Activated naive CD8-positive, alpha-beta T cell (primary cell): Measurements from ENCODE around the gene EIF2B4.
"Not testable (repeated sequence)": the region's sequence is repeated elsewhere in the genome, so short reads cannot be mapped to it uniquely, and the experiment has no call there.

Source experiments
- H3K27ac Mint-ChIP-seq: one replicate; pipeline ENCODE4 v1.8.0; 2021; ENCODE audit warnings: mixed read lengths
- H3K27me3 Mint-ChIP-seq: one replicate; pipeline ENCODE4 v1.8.0; 2021; ENCODE audit warnings: mixed read lengths
- H3K36me3 Mint-ChIP-seq: one replicate; pipeline ENCODE4 v1.8.0; 2021; ENCODE audit warnings: mixed read lengths
- H3K4me1 Mint-ChIP-seq: one replicate; pipeline ENCODE4 v1.8.0; 2021; ENCODE audit warnings: low read depth, mixed read lengths
- H3K4me3 Mint-ChIP-seq: one replicate; pipeline ENCODE4 v1.8.0; 2021; ENCODE audit warnings: mild to moderate bottlenecking, mixed read lengths
- H3K9me3 Mint-ChIP-seq: one replicate; pipeline ENCODE4 v1.8.0; 2021; ENCODE audit warnings: low read depth, mixed read lengths

Gene EIF2B4

GRCh38 chr2:27369471-27370025 is 590 bp downstream of the EIF2B4 start:
- no peaks in the 10 kb centered on the region for H3K9me3 Mint-ChIP-seq
- H3K4me3 Mint-ChIP-seq: peak overlapping the region; percentile 100
- peaks cover 36% of the 10 kb centered on the region for H3K4me1 Mint-ChIP-seq
- H3K27me3 Mint-ChIP-seq: no peaks in the 10 kb centered on the region
- H3K27ac Mint-ChIP-seq: peak overlapping the region; percentile 88
- peaks cover 17% of the 10 kb centered on the region for H3K36me3 Mint-ChIP-seq

GRCh38 chr2:27363933-27364332 is 6.2 kb downstream of the EIF2B4 start:
- H3K9me3 Mint-ChIP-seq: no peaks in the 10 kb centered on the region
- H3K36me3 Mint-ChIP-seq: peaks cover 5% of the 10 kb centered on the region
- peaks cover 10% of the 10 kb centered on the region for H3K4me1 Mint-ChIP-seq
- no peak overlapping the region for H3K27ac Mint-ChIP-seq
- no peak overlapping the region for H3K4me3 Mint-ChIP-seq
- no peaks in the 10 kb centered on the region for H3K27me3 Mint-ChIP-seq

- peaks cover 10% of the 10 kb centered on the region for H3K4me1 Mint-ChIP-seq
- peaks cover 3% of the 10 kb centered on the region for H3K36me3 Mint-ChIP-seq
- H3K4me3 Mint-ChIP-seq: no peak overlapping the region
- no peaks in the 10 kb centered on the region for H3K27me3 Mint-ChIP-seq
- peak overlapping the region; percentile 16 for H3K27ac Mint-ChIP-seq
- H3K9me3 Mint-ChIP-seq: no peaks in the 10 kb centered on the region
These were observed 7.3 kb downstream of the EIF2B4 start for GRCh38 chr2:27362678-27363420.

GRCh38 chr2:27356382-27357181 is 13.6 kb downstream of the EIF2B4 start, which contains the start of gene GTF3C2:
GTF3C2 (minus strand) TSS chr2:27356764; CDS start chr2:27343554, 13,210 bp downstream.
- Mint-ChIP-seq H3K27ac (peak within 1 kb of the TSS; percentile 100), H3K4me1 (peaks cover 51% of the 10 kb centered on the region), H3K27me3 (no peaks in the 10 kb centered on the region), H3K4me3 (peak within 1 kb of the TSS; percentile 99), H3K9me3 (no peaks in the 10 kb centered on the region), H3K36me3 (no peaks in the 10 kb centered on the region)

GRCh38 chr2:27356056-27356381 is 14.1 kb downstream of the EIF2B4 start:
- Mint-ChIP-seq H3K27ac (peak overlapping the region; percentile 100), H3K4me1 (peaks cover 55% of the 10 kb centered on the region), H3K9me3 (no peaks in the 10 kb centered on the region), H3K36me3 (no peaks in the 10 kb centered on the region), H3K4me3 (peak overlapping the region; percentile 99), H3K27me3 (no peaks in the 10 kb centered on the region)

- peaks cover 60% of the 10 kb centered on the region for H3K4me1 Mint-ChIP-seq
- H3K27me3 Mint-ChIP-seq: no peaks in the 10 kb centered on the region
- peak overlapping the region; percentile 99 for H3K4me3 Mint-ChIP-seq
- H3K27ac Mint-ChIP-seq: no peak overlapping the region
- no peaks in the 10 kb centered on the region for H3K9me3 Mint-ChIP-seq
- H3K36me3 Mint-ChIP-seq: no peaks in the 10 kb centered on the region
These were observed 15.6 kb downstream of the EIF2B4 start for GRCh38 chr2:27354597-27354927.

- peak overlapping the region; percentile 34 for H3K27ac Mint-ChIP-seq
- no peaks in the 10 kb centered on the region for H3K27me3 Mint-ChIP-seq
- peaks cover 2% of the 10 kb centered on the region for H3K36me3 Mint-ChIP-seq
- H3K9me3 Mint-ChIP-seq: no peaks in the 10 kb centered on the region
- H3K4me1 Mint-ChIP-seq: peaks cover 62% of the 10 kb centered on the region
- H3K4me3 Mint-ChIP-seq: peak overlapping the region; percentile 40
These were observed 16.2 kb downstream of the EIF2B4 start for GRCh38 chr2:27353762-27354596.

GRCh38 chr2:27353386-27353761 is 16.8 kb downstream of the EIF2B4 start:
- not testable (repeated sequence) for H3K9me3 Mint-ChIP-seq, H3K27ac Mint-ChIP-seq, H3K4me3 Mint-ChIP-seq, H3K36me3 Mint-ChIP-seq, H3K27me3 Mint-ChIP-seq
- peaks cover 59% of the 10 kb centered on the region for H3K4me1 Mint-ChIP-seq

- H3K4me1 Mint-ChIP-seq: peaks cover 59% of the 10 kb centered on the region
- no peaks in the 10 kb centered on the region for H3K9me3 Mint-ChIP-seq
- H3K27ac Mint-ChIP-seq: peak overlapping the region; percentile 34
- no peaks in the 10 kb centered on the region for H3K27me3 Mint-ChIP-seq
- H3K36me3 Mint-ChIP-seq: peaks cover 2% of the 10 kb centered on the region
- peak overlapping the region; percentile 30 for H3K4me3 Mint-ChIP-seq
These were observed 18.1 kb downstream of the EIF2B4 start for GRCh38 chr2:27351802-27352598.

- H3K4me3 Mint-ChIP-seq: peak overlapping the region; percentile 17
- no peaks in the 10 kb centered on the region for H3K27me3 Mint-ChIP-seq
- H3K27ac Mint-ChIP-seq: no peak overlapping the region
- H3K4me1 Mint-ChIP-seq: peaks cover 55% of the 10 kb centered on the region
- no peaks in the 10 kb centered on the region for H3K9me3 Mint-ChIP-seq
- H3K36me3 Mint-ChIP-seq: peaks cover 2% of the 10 kb centered on the region
These were observed 19.9 kb downstream of the EIF2B4 start for GRCh38 chr2:27350106-27350693.

- Mint-ChIP-seq H3K36me3 (peaks cover 2% of the 10 kb centered on the region), H3K4me1 (peaks cover 38% of the 10 kb centered on the region)
These were observed 22.5 kb downstream of the EIF2B4 start for GRCh38 chr2:27347641-27348040.

GRCh38 chr2:27336173-27336572 is 34.0 kb downstream of the EIF2B4 start:
- Mint-ChIP-seq H3K9me3 (no peaks in the 10 kb centered on the region), H3K4me3 (no peak overlapping the region), H3K4me1 (no peaks in the 10 kb centered on the region), H3K27me3 (no peaks in the 10 kb centered on the region), H3K36me3 (peaks cover 3% of the 10 kb centered on the region), H3K27ac (no peak overlapping the region)

More at GRCh38 chr2:27347641-27348040, 22.5 kb downstream of the EIF2B4 start:
- Mint-ChIP-seq H3K27me3 (no peaks in the 10 kb centered on the region), H3K4me3 (no peak overlapping the region), H3K27ac (no peak overlapping the region), H3K9me3 (no peaks in the 10 kb centered on the region)

- Mint-ChIP-seq H3K27ac (no peak overlapping the region), H3K4me3 (no peak overlapping the region), H3K9me3 (no peaks in the 10 kb centered on the region)
These were observed 34.8 kb downstream of the EIF2B4 start for GRCh38 chr2:27335311-27335710.

GRCh38 chr2:27324720-27325119 is 45.4 kb downstream of the EIF2B4 start:
- Mint-ChIP-seq H3K27me3 (no peaks in the 10 kb centered on the region), H3K4me1 (peaks cover 26% of the 10 kb centered on the region), H3K9me3 (no peaks in the 10 kb centered on the region), H3K27ac (peak overlapping the region; percentile 62), H3K36me3 (peaks cover 8% of the 10 kb centered on the region), H3K4me3 (peak overlapping the region; percentile 99)

More at GRCh38 chr2:27335311-27335710, 34.8 kb downstream of the EIF2B4 start:
- no peaks in the 10 kb centered on the region for H3K4me1 Mint-ChIP-seq
- no peaks in the 10 kb centered on the region for H3K27me3 Mint-ChIP-seq
- peaks cover 3% of the 10 kb centered on the region for H3K36me3 Mint-ChIP-seq
